ENCODE data around the gene NEDD4. TPM values are rescaled to one million over a fixed set of nuclear protein-coding genes. Genes with fewer than 3 reads are reported as not detected.
"Not testable (repeated sequence)": the region's sequence is repeated elsewhere in the genome, so short reads cannot be mapped to it uniquely, and the experiment has no call there.

Gene NEDD4
- polyA plus RNA-seq (2013, experiment 1 of 2; ENCODE audit: insufficient read length): 18.4 TPM
- polyA plus RNA-seq (2013, experiment 2 of 2; ENCODE audit: insufficient read length): 19.9 TPM

- peak; percentile 90 for DNase-seq
Observed at GRCh38 chr15:55993111-55993803, at the start of gene NEDD4. TSS of gene NEDD4 (minus strand) at chr15:55993612. CDS start at chr15:55993555, 57 bp downstream.

- no peak for DNase-seq
Observed at GRCh38 chr15:56042498-56042897, 49.1 kb upstream of the NEDD4 start.

GRCh38 chr15:56042031-56042430, 48.6 kb upstream of the NEDD4 start:
- DNase-seq: no peak

GRCh38 chr15:56040081-56041035, 46.9 kb upstream of the NEDD4 start:
- DNase-seq: peak; percentile 96

- no peak for DNase-seq
Observed at GRCh38 chr15:56038707-56039106, 45.3 kb upstream of the NEDD4 start.

- DNase-seq: peak; percentile 49
Observed at GRCh38 chr15:56038015-56038414, 44.6 kb upstream of the NEDD4 start.

- no peak for DNase-seq
Observed at GRCh38 chr15:56036546-56037067, 43.2 kb upstream of the NEDD4 start.

- no peak for DNase-seq
Observed at GRCh38 chr15:56035166-56035565, 41.8 kb upstream of the NEDD4 start.

GRCh38 chr15:56034514-56034913, 41.1 kb upstream of the NEDD4 start:
- no peak for DNase-seq

- no peak for DNase-seq
Observed at GRCh38 chr15:56032373-56032772, 39.0 kb upstream of the NEDD4 start.

GRCh38 chr15:56031836-56032235, 38.4 kb upstream of the NEDD4 start:
- DNase-seq: no peak

GRCh38 chr15:56031402-56031801, 38.0 kb upstream of the NEDD4 start:
- DNase-seq: no peak

GRCh38 chr15:56028430-56028829, 35.0 kb upstream of the NEDD4 start:
- no peak for DNase-seq

- DNase-seq: not testable (repeated sequence)
Observed at GRCh38 chr15:56023160-56023559, 29.7 kb upstream of the NEDD4 start.

- DNase-seq: no peak
Observed at GRCh38 chr15:56019819-56020486, 26.5 kb upstream of the NEDD4 start.

GRCh38 chr15:56019060-56019793, 25.8 kb upstream of the NEDD4 start:
- no peak for DNase-seq

- DNase-seq: no peak
Observed at GRCh38 chr15:56017920-56018319, 24.5 kb upstream of the NEDD4 start.

- no peak for DNase-seq
Observed at GRCh38 chr15:56017511-56017910, 24.1 kb upstream of the NEDD4 start.

GRCh38 chr15:56016281-56016680, 22.9 kb upstream of the NEDD4 start:
- DNase-seq: no peak

- DNase-seq: no peak
Observed at GRCh38 chr15:56014677-56015076, 21.3 kb upstream of the NEDD4 start.

GRCh38 chr15:56007053-56007452, 13.6 kb upstream of the NEDD4 start:
- DNase-seq: peak; percentile 36

- DNase-seq: peak; percentile 58
Observed at GRCh38 chr15:56006371-56006770, 13.0 kb upstream of the NEDD4 start.

Data from fibroblast of skin of scalp (primary cell).